C4-2B (cell line): ENCODE measurements around the gene SCN2A.

Experiments
- CTCF ChIP-seq: fragments of 450-650 bp; conservative IDR thresholded peaks from 2 replicates; pipeline ENCODE4 v1.5.1; 2017; ENCODE audit warnings: mild to moderate bottlenecking
- ZFX ChIP-seq: fragments of 450-650 bp; IDR thresholded peaks from 2 replicates; pipeline ENCODE4 v1.6.1; 2017

- TF ChIP-seq CTCF, result no peak
- TF ChIP-seq ZFX, result no peak
These were observed 42.8 kb upstream of the SCN2A start for GRCh38 chr2:165196411-165196810.
